GM23338 (cell line): ENCODE data around the gene PXDN. TPM values are rescaled to one million over a fixed set of nuclear protein-coding genes. Genes with fewer than 3 reads are reported as not detected.

ENCODE experiments used
- EZH2phosphoT487 ChIP-seq: fragments of 200-600 bp; sonication (generic); IDR thresholded peaks from one replicate; pipeline ENCODE4 v1.8.1; 2018; ENCODE audit warnings: antibody characterized with exemption; ENCODE audit not compliant: unreplicated experiment
- STAT1 ChIP-seq: IDR thresholded peaks from one replicate; pipeline ENCODE4 v1.6.1; 2016; ENCODE audit warnings: antibody characterized with exemption; ENCODE audit not compliant: unreplicated experiment
- ZNF114 ChIP-seq: fragments of 250-450 bp; sonication (Bioruptor Pico); IDR thresholded peaks from 2 replicates; pipeline ENCODE4 v1.5.0; 2020; ENCODE audit warnings: mild to moderate bottlenecking, moderate library complexity
- polyA plus RNA-seq: library from polyadenylated mRNA; unstranded; fragments of >200 nt; fragmentation: Nextera tagmentation; extraction: Ambion mirVana; gene quantifications from 2 replicates; pipeline ENCODE4 v1.2.1, GENCODE V29; 2016
- total RNA-seq: library from RNA; depleted of rRNA; stranded (reverse); fragments of >200 nt; shearing (Covaris generic); gene quantifications from 2 replicates; pipeline ENCODE4 v1.2.3, GENCODE V29; 2014
- TF ChIP-seq, protein P1 (sequence below): fragments of 250-450 bp; sonication (Bioruptor Pico); IDR thresholded peaks from 2 replicates; pipeline ENCODE4 v1.5.0; 2020; ENCODE audit warnings: mild to moderate bottlenecking, moderate library complexity
- TF ChIP-seq, protein P2 (sequence below), 2 experiments: fragments of 200-600 bp in 1 of 2; sonication (generic) in 1 of 2; conservative IDR thresholded peaks; 2 replicates each; pipeline versions ENCODE4 v1.5.1 to v1.6.1; 2016 to 2017; ENCODE audit warnings: antibody characterized with exemption in 2 of 2, low read depth in 2 of 2, mild to moderate bottlenecking in 2 of 2, moderate library complexity in 1 of 2

The PXDN gene
- total and polyA plus RNA-seq, 2 experiments from 2014 or later = 42.2 to 225 TPM

DNA sequence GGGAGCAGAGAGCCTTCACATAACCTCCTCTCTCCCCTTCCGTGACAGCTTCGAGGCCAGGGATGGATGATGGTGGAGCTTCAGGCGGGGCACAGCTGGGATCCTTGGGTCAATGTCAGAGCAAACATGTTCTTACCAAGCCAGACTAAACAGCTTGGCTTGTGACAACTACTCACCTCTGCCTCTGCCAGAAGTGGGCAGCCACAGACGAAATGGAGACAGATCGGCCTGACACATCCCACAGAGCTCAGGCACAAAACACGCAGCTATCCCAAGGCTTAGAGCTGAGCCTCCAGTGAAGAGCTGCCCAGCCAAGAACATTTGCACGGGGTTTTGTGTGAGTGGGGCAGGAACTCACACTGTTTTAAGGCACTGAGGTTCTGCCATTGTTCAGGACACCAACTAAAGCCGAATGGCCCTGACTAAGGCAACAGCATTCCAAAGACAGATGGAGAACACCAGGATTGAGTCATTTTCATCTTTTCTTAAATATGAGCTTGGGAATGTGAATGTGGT, 12.8 kb downstream of the PXDN start (continued):
- TF ChIP-seq, protein P1, sequence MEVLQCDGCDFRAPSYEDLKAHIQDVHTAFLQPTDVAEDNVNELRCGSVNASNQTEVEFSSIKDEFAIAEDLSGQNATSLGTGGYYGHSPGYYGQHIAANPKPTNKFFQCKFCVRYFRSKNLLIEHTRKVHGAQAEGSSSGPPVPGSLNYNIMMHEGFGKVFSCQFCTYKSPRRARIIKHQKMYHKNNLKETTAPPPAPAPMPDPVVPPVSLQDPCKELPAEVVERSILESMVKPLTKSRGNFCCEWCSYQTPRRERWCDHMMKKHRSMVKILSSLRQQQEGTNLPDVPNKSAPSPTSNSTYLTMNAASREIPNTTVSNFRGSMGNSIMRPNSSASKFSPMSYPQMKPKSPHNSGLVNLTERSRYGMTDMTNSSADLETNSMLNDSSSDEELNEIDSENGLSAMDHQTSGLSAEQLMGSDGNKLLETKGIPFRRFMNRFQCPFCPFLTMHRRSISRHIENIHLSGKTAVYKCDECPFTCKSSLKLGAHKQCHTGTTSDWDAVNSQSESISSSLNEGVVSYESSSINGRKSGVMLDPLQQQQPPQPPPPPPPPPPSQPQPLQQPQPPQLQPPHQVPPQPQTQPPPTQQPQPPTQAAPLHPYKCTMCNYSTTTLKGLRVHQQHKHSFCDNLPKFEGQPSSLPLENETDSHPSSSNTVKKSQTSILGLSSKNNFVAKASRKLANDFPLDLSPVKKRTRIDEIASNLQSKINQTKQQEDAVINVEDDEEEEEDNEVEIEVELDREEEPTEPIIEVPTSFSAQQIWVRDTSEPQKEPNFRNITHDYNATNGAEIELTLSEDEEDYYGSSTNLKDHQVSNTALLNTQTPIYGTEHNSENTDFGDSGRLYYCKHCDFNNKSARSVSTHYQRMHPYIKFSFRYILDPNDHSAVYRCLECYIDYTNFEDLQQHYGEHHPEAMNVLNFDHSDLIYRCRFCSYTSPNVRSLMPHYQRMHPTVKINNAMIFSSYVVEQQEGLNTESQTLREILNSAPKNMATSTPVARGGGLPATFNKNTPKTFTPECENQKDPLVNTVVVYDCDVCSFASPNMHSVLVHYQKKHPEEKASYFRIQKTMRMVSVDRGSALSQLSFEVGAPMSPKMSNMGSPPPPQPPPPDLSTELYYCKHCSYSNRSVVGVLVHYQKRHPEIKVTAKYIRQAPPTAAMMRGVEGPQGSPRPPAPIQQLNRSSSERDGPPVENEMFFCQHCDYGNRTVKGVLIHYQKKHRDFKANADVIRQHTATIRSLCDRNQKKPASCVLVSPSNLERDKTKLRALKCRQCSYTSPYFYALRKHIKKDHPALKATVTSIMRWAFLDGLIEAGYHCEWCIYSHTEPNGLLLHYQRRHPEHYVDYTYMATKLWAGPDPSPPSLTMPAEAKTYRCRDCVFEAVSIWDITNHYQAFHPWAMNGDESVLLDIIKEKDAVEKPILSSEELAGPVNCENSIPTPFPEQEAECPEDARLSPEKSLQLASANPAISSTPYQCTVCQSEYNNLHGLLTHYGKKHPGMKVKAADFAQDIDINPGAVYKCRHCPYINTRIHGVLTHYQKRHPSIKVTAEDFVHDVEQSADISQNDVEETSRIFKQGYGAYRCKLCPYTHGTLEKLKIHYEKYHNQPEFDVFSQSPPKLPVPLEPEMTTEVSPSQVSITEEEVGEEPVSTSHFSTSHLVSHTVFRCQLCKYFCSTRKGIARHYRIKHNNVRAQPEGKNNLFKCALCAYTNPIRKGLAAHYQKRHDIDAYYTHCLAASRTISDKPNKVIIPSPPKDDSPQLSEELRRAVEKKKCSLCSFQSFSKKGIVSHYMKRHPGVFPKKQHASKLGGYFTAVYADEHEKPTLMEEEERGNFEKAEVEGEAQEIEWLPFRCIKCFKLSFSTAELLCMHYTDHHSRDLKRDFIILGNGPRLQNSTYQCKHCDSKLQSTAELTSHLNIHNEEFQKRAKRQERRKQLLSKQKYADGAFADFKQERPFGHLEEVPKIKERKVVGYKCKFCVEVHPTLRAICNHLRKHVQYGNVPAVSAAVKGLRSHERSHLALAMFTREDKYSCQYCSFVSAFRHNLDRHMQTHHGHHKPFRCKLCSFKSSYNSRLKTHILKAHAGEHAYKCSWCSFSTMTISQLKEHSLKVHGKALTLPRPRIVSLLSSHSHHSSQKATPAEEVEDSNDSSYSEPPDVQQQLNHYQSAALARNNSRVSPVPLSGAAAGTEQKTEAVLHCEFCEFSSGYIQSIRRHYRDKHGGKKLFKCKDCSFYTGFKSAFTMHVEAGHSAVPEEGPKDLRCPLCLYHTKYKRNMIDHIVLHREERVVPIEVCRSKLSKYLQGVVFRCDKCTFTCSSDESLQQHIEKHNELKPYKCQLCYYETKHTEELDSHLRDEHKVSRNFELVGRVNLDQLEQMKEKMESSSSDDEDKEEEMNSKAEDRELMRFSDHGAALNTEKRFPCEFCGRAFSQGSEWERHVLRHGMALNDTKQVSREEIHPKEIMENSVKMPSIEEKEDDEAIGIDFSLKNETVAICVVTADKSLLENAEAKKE (CRISPR knock-in tag) = no peak
- TF ChIP-seq, protein P2, sequence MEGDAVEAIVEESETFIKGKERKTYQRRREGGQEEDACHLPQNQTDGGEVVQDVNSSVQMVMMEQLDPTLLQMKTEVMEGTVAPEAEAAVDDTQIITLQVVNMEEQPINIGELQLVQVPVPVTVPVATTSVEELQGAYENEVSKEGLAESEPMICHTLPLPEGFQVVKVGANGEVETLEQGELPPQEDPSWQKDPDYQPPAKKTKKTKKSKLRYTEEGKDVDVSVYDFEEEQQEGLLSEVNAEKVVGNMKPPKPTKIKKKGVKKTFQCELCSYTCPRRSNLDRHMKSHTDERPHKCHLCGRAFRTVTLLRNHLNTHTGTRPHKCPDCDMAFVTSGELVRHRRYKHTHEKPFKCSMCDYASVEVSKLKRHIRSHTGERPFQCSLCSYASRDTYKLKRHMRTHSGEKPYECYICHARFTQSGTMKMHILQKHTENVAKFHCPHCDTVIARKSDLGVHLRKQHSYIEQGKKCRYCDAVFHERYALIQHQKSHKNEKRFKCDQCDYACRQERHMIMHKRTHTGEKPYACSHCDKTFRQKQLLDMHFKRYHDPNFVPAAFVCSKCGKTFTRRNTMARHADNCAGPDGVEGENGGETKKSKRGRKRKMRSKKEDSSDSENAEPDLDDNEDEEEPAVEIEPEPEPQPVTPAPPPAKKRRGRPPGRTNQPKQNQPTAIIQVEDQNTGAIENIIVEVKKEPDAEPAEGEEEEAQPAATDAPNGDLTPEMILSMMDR (conservative IDR thresholded peaks at IDR 0.05; ENCODE audit: low read depth in 2 of 2) = no peak
- no peak for TF ChIP-seq STAT1
- no peak for TF ChIP-seq ZNF114
- no peak for TF ChIP-seq EZH2phosphoT487
